ENCODE results near the gene RTP3.

DNA sequence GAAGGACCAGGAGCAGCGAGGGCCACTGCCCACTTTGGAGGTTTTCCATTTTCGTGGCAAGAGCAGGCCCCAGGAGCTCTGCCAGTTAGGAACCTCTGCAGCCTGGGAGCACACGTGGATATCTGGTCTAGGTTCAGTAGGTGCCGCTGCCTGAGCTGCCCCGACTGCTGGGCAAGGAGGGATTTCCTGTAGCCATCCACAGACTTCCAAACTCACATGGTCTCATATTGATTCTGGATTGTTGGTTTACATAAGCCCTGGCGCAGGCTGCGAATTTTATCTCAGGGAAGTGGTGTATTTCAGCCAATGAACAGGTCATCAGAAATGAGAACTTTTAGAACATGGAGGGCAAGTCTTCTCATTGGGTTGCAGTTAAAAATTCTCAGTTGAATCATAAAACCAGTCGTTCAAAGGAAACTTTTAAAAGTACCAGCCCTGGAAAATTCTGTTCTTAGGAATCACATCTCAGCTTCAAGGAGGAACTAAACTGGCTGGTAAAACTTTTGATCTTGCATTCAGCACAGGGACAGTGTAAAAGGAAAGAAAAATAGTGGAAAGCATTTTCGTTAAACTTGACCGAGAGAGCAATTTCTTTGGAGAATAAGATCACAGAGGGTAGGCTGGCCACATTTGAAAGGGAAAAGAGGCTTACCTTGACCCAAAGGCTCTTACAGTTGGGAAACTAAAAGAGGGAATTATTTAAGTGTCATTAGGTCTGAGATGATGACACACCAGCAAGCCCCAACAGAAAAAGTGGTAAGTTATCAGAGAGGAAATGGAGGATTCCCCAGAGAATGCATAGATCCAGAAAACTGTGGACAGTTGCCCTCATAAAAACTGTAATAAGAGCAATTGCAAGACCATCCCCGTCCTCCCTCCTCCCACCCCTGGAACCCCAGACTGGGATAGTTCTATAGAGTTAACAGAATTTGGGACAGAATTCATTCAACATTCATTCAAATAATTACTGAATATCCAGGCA is 6.4 kb upstream of the RTP3 start:
- TF ChIP-seq, protein P1, sequence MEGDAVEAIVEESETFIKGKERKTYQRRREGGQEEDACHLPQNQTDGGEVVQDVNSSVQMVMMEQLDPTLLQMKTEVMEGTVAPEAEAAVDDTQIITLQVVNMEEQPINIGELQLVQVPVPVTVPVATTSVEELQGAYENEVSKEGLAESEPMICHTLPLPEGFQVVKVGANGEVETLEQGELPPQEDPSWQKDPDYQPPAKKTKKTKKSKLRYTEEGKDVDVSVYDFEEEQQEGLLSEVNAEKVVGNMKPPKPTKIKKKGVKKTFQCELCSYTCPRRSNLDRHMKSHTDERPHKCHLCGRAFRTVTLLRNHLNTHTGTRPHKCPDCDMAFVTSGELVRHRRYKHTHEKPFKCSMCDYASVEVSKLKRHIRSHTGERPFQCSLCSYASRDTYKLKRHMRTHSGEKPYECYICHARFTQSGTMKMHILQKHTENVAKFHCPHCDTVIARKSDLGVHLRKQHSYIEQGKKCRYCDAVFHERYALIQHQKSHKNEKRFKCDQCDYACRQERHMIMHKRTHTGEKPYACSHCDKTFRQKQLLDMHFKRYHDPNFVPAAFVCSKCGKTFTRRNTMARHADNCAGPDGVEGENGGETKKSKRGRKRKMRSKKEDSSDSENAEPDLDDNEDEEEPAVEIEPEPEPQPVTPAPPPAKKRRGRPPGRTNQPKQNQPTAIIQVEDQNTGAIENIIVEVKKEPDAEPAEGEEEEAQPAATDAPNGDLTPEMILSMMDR (IDR thresholded peaks at IDR 0.05), result no peak
- no peak for TF ChIP-seq POLR2A (IDR thresholded peaks at IDR 0.05)

All from sigmoid colon (tissue), 3 donors.